SIG-M5 treated with dmso at 0.1 percent for 504 hours (cell line): ENCODE data around the gene MAOA.
"Not testable (repeated sequence)": the region's sequence is repeated elsewhere in the genome, so short reads cannot be mapped to it uniquely, and the experiment has no call there.

Experiments
- DNase-seq: peaks from one replicate; lab custom pipeline; 2025; ENCODE audit not compliant: unreplicated experiment; lab: John Stamatoyannopoulos, UW

The MAOA gene

GRCh38 chrX:43656005-43656494 is at the start of gene MAOA:
Gene MAOA (plus strand): TSS chrX:43656299. CDS start chrX:43656342, 43 bp downstream.
- no peak for DNase-seq

- no peak for DNase-seq
Observed at GRCh38 chrX:43612400-43612799, 43.7 kb upstream of the MAOA start.

GRCh38 chrX:43615660-43616059 is 40.4 kb upstream of the MAOA start:
- DNase-seq = no peak

- DNase-seq = no peak
Observed at GRCh38 chrX:43618366-43619205, 37.5 kb upstream of the MAOA start.

GRCh38 chrX:43619861-43620260 is 36.2 kb upstream of the MAOA start:
- not testable (repeated sequence) for DNase-seq

- no peak for DNase-seq
Observed at GRCh38 chrX:43627147-43627546, 29.0 kb upstream of the MAOA start.

GRCh38 chrX:43627669-43628068 is 28.4 kb upstream of the MAOA start:
- DNase-seq = no peak

GRCh38 chrX:43629229-43629628 is 26.9 kb upstream of the MAOA start:
- no peak for DNase-seq

- no peak for DNase-seq
Observed at GRCh38 chrX:43631841-43632240, 24.3 kb upstream of the MAOA start.

GRCh38 chrX:43633081-43633480 is 23.0 kb upstream of the MAOA start:
- DNase-seq = no peak

GRCh38 chrX:43633757-43634156 is 22.3 kb upstream of the MAOA start:
- DNase-seq = no peak

- no peak for DNase-seq
Observed at GRCh38 chrX:43640482-43640881, 15.6 kb upstream of the MAOA start.

GRCh38 chrX:43641691-43642090 is 14.4 kb upstream of the MAOA start:
- no peak for DNase-seq

- no peak for DNase-seq
Observed at GRCh38 chrX:43643201-43643600, 12.9 kb upstream of the MAOA start.

GRCh38 chrX:43643662-43644061 is 12.4 kb upstream of the MAOA start:
- DNase-seq = no peak

GRCh38 chrX:43644124-43644701 is 11.9 kb upstream of the MAOA start:
- no peak for DNase-seq

- DNase-seq = no peak
Observed at GRCh38 chrX:43646800-43647199, 9.3 kb upstream of the MAOA start.

- peak; percentile 55 for DNase-seq
Observed at GRCh38 chrX:43654431-43655150, 1.5 kb upstream of the MAOA start.

GRCh38 chrX:43655151-43656004 is 721 bp upstream of the MAOA start:
- no peak for DNase-seq

GRCh38 chrX:43657671-43658070 is 1.6 kb downstream of the MAOA start:
- no peak for DNase-seq
